ENCODE data around the gene KNCN. TPM values are rescaled to one million over a fixed set of nuclear protein-coding genes. Genes with fewer than 3 reads are reported as not detected.

Gene KNCN
- total and polyA plus RNA-seq, 8 donors = not detected

- H3K27ac ChIP-seq = no peak overlapping the region
- no peak for TF ChIP-seq POLR2A (IDR thresholded peaks at IDR 0.05)
- TF ChIP-seq POLR2AphosphoS5 (IDR thresholded peaks at IDR 0.05) = no peak
- no peak for TF ChIP-seq EP300 (IDR thresholded peaks at IDR 0.05)
- TF ChIP-seq CTCF (IDR thresholded peaks at IDR 0.05) = no peak
- peak in 1 of 2 donors; percentile 89 for DNase-seq
- H3K36me3 ChIP-seq = no peaks in the 10 kb centered on the region
- H3K9me3 ChIP-seq = no peaks in the 10 kb centered on the region
- 38 to 53% (median 44%) methylated on average over 6 of the region's 6 CpGs for WGBS, 5 donors
- H3K27me3 ChIP-seq = peaks cover 0 to 81% (median 28%) of the 10 kb centered on the region in 3 donors
- H3K4me3 ChIP-seq = no peak overlapping the region
- H3K4me1 ChIP-seq = peaks cover 4 to 21% (median 6%) of the 10 kb centered on the region in 4 donors
- intact Hi-C loops (cut with DNase I; ENCODE audit: low total_unique reads) = loop anchor here (5.0 kb wide), 1 partner anchor 54 kb away; no protein-coding TSS in a partner anchor
These were observed 20.5 kb downstream of the KNCN start for GRCh38 chr1:46530791-46531409.

- Histone ChIP-seq H3K4me1 (peaks cover 4 to 21% (median 6%) of the 10 kb centered on the region in 4 donors), H3K9me3 (no peaks in the 10 kb centered on the region), H3K36me3 (no peaks in the 10 kb centered on the region), H3K4me3 (no peak overlapping the region), H3K27ac (no peak overlapping the region), H3K27me3 (peaks cover 0 to 82% (median 28%) of the 10 kb centered on the region in 3 donors)
- WGBS, 5 donors = 33 to 79% (median 59%) methylated on average over 1 to 3 of the region's 3 CpGs
- TF ChIP-seq CTCF (IDR thresholded peaks at IDR 0.05) (no peak), POLR2A (IDR thresholded peaks at IDR 0.05) (no peak), POLR2AphosphoS5 (IDR thresholded peaks at IDR 0.05) (no peak), EP300 (IDR thresholded peaks at IDR 0.05) (no peak)
- intact Hi-C loops (cut with DNase I; ENCODE audit: low total_unique reads) = loop anchor here (5.0 kb wide), 1 partner anchor 53 kb away; no protein-coding TSS in a partner anchor
- DNase-seq = no peak
These were observed 21.1 kb downstream of the KNCN start for GRCh38 chr1:46530311-46530710.

GRCh38 chr1:46529031-46529630 lies 22.3 kb downstream of the KNCN start:
- Histone ChIP-seq H3K36me3 (no peaks in the 10 kb centered on the region), H3K4me1 (peaks cover 4 to 21% (median 6%) of the 10 kb centered on the region in 4 donors), H3K27me3 (peaks cover 0 to 90% (median 26%) of the 10 kb centered on the region in 3 donors), H3K27ac (no peak overlapping the region), H3K4me3 (no peak overlapping the region), H3K9me3 (no peaks in the 10 kb centered on the region)
- TF ChIP-seq POLR2AphosphoS5 (IDR thresholded peaks at IDR 0.05) (no peak), EP300 (IDR thresholded peaks at IDR 0.05) (no peak), CTCF (IDR thresholded peaks at IDR 0.05) (no peak), POLR2A (IDR thresholded peaks at IDR 0.05) (no peak)
- intact Hi-C loops (cut with DNase I; ENCODE audit: low total_unique reads) = loop anchor here (5.0 kb wide), 1 partner anchor 122 kb away; no protein-coding TSS in a partner anchor
- 51 to 68% (median 62%) methylated on average over 4 of the region's 4 CpGs for WGBS, 5 donors
- DNase-seq = no peak

GRCh38 chr1:46528297-46528955 lies 23.0 kb downstream of the KNCN start:
- Histone ChIP-seq H3K4me3 (no peak overlapping the region), H3K27ac (no peak overlapping the region), H3K36me3 (no peaks in the 10 kb centered on the region), H3K4me1 (peaks cover 3 to 17% (median 3%) of the 10 kb centered on the region in 4 donors), H3K9me3 (no peaks in the 10 kb centered on the region), H3K27me3 (peaks cover 0 to 83% (median 19%) of the 10 kb centered on the region in 3 donors)
- DNase-seq = no peak
- intact Hi-C loops (cut with DNase I; ENCODE audit: low total_unique reads) = loop anchor here (5.0 kb wide), 1 partner anchor 121 kb away; no protein-coding TSS in a partner anchor
- TF ChIP-seq POLR2AphosphoS5 (IDR thresholded peaks at IDR 0.05) = no peak
- TF ChIP-seq CTCF (IDR thresholded peaks at IDR 0.05) = no peak
- no peak for TF ChIP-seq EP300 (IDR thresholded peaks at IDR 0.05)
- TF ChIP-seq POLR2A (IDR thresholded peaks at IDR 0.05) = no peak
- 38 to 48% (median 44%) methylated on average over 11 of the region's 11 CpGs for WGBS, 5 donors
